HG02610 (cell line): Measurements from ENCODE around the gene SERPINH1.
A peak's percentile ranks its signal among the peaks of the same experiment; 100 is the strongest.

Experiments used
- ATAC-seq: cut with Tn5 transposase; IDR thresholded peaks from one replicate; pipeline ENCODE4 v1.9.1; 2021; ENCODE audit warnings: mild to moderate bottlenecking, moderate library complexity; ENCODE audit not compliant: unreplicated experiment

Gene SERPINH1

DNA sequence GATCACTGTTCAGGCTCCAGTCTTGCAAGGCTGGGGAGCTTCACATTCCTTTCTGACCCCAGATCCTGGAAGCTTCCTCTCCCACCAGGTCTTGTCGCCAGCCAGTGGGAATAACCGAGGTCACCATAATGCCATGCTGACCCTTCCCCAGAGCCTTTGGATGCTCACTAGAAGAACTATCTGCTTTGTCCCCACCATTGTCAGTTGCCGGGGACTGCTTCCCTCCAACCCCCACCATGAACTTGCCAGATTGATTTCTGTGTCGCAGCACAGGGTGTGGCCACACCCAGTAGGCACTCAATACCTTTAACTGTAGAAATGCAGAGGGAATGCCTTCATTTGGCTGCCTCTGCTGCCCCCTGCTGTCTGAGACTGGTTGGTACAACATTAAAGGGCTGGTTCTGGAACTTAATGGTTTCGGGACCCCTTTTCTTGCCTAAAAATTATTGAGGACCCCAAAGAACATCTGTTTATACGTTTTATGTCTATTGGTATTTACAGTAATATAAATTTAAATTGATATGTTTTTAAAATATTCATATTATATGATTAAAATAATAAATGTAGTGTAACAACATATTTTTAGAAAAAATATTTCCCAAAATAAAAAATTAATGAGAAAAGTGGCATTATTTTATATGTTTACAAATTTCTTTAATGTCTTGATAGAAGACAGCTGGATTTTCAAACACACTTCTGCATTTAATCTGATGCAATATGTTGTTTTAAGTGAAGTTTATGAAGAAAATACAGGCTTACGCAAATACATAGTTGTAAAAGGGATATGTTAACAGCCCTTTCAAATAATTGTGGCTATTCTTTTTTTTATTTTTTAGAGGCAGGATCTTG lies 29.6 kb upstream of the SERPINH1 start:
- no peak for ATAC-seq

- no peak for ATAC-seq
Measured at GRCh38 chr11:75533896-75534258, 28.2 kb upstream of the SERPINH1 start.

- no peak for ATAC-seq
Measured at GRCh38 chr11:75534259-75535069, 27.6 kb upstream of the SERPINH1 start.

DNA sequence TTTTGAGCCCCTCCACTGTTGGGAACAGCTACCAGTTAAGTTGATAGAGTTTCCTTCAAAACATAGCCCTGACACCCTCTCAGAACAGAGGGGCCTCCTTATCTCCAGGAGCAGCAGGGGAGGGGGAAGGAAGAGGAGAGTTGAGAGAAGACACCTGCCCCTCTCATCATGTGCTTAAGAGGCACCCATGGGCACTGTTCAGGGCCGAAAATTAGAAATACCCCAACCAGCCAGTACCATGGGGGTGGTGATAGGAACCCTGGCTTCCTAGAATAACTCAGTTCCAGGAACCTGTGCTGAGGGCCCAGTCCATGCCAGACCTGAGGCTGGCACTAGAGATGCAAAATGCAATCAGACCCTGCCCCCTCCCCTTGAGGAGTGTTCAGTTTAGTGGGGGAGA lies 27.0 kb upstream of the SERPINH1 start:
- no peak for ATAC-seq

- peak; percentile 94 for ATAC-seq
Measured at GRCh38 chr11:75536786-75537641, 25.0 kb upstream of the SERPINH1 start.

DNA sequence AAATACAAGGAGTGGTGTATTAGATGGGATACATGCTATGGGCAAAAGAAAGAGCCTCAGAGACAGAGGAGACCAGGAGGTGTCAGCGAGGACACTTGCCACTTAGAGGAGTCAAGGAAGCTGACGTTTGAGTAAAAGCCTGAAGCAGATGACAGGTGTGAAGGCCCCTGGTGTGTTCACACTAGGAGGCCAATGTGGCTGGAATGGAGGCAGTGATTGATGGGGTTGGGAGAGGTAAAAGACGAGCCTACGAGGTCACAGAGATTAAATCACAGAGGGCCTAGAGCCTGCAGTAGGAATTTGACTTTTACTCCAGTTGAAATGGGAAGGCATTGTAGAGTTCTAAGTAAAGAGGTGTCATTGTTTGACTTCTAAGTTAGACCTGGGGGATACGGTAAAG lies 24.3 kb upstream of the SERPINH1 start:
- no peak for ATAC-seq

GRCh38 chr11:75538150-75538942 lies 23.7 kb upstream of the SERPINH1 start:
- no peak for ATAC-seq

DNA sequence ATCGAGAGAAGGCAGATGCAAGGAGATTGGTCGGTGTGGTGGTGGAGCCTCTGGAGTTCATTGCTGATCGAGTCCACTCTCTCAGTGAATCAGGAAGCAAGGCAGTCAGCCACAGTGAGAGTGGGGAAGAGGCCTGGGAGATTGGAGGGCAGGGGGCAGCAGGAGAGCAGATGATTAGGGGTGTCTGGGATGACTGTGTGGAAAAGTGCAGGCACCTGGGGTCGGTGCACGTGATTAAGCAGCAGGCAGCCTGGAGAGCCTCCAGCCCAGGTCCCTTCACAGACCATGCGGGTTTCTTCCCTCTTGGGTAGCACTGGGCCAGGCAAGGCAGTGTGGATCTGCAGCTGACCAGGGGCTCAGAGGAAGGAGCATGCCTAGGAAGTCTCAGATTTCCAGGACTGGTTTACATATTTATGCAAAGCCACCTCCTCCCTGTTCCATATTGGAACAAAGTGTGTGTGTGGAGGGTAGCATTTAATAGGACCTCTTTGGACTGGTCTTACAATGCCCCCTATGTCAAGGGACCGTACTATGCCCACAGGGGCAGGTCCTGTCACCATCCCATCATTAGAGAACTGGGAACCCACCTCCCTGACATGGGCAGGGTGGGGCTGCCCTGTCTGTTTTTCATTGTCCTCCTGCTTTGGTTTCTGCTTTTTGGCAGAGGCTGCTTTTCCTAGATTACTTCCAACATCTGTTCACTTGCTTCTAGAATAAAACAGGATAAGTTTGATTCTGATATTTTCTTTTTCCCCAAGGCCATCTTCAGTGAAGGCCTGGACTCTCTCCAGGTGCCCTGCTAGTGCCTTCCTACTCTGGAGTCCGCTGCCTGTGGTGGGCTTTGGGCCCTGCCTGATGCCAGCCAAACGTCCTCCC lies 22.4 kb upstream of the SERPINH1 start:
- ATAC-seq, result no peak

DNA sequence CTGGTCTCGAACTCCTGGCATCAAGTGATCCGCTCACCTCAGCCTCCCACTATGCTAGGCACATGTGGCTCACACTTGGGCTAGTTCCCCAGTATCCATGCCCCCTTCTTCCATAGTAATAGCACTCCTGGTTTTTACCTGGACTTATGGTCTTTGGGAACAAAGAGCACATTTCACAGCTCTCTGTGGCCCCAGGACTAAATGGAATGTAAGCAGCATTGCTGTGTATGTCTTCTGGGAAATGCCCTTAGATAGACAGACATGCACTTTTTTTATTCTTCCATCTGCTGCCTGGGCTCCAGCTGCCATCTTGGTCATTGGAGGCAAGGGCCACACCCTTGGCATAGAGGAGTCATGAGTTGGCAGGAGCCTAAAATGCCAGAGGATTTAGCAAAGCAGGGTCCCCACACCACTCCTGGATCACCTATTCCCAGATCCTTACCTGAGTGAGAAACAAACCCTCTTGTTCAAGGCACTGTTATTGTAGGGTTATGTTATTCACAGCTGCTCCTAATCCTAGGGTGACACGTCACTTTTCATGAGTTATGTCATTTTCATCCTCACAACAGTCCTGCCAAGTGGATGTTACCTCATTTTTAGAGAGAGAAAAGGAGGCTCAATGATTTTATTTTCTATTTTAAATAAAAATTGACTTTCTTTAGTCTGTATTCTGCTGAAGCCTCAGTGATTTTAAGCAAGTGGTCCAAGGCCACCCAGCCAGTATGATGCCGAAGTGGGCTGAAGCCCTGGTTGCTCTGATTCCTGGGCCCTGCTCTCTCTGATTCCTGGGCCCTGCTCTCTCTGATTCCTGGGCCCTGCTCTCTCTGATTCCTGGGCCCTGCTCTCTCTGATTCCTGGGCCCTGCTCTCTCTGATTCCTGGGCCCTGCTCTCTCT lies 20.6 kb upstream of the SERPINH1 start:
- ATAC-seq, result no peak

DNA sequence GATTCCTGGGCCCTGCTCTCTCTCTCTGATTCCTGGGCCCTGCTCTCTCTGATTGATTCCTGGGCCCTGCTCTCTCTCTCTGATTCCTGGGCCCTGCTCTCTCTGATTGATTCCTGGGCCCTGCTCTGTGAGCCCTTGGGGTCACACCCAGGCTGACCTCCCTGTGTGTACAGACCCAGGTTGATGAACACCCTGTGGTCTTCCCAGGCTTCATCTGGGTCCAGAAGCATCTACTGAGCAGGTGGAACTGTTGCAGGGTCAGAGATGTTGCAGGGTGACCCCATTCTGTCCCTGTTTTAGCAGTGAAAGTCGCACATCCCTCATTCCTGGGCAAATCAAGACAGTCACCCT lies 20.0 kb upstream of the SERPINH1 start:
- no peak for ATAC-seq

GRCh38 chr11:75543806-75544205 lies 18.2 kb upstream of the SERPINH1 start:
- no peak for ATAC-seq

GRCh38 chr11:75547177-75547576 lies 14.9 kb upstream of the SERPINH1 start:
- no peak for ATAC-seq

DNA sequence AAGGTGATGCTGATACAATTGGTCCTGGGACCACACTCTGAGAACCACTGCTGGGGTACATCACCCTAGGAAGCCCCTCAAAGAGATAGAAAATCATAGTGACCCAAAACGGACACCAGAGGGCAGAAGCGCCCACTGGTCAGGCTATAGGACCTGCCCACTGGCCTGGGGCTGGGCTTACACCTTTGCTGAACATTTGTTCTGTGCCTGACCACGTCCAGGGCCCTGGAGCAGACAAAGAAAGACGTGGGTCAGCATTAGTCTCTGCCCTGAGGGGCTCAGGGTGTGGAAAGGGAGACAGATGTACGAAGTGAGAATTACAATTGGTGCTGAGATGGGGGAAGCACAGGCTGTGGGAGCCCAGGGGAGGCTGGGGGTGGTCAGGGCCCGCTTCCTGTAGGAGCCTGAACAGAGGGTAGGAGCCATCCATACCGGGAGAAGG lies 14.4 kb upstream of the SERPINH1 start:
- no peak for ATAC-seq

DNA sequence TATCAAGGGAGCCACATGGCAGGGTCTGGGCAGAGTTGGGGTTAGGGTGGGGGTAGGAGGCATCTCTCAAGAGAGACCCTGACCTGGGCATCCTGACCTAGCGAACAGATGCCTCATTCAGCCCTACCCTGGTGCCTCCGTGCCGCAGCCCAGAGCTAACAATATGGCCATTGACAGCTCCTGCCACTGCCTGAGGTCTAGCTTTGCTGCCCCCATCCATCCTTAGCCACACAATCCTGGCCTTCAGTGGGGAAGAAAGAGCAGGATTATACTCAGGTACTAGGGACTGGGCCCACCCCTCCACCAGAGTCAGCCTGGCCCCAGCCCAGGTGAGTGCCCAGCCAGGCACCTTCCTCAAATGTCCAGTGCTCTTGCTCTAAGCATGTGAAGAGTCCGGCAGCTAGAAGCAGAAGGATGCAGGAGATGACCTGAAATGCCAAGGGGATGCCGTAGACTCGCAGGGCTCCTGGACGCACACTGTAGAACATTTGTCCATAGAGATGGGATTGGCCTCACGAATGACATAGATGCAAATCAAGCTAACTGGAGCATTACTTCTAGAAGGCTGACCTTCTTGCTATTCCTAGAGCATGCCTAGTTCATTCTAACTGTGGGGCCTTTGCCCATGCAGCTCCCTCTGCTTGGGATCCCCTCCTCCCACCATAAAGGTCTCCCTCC lies 13.3 kb upstream of the SERPINH1 start:
- no peak for ATAC-seq

GRCh38 chr11:75549370-75549958 lies 12.6 kb upstream of the SERPINH1 start:
- no peak for ATAC-seq

DNA sequence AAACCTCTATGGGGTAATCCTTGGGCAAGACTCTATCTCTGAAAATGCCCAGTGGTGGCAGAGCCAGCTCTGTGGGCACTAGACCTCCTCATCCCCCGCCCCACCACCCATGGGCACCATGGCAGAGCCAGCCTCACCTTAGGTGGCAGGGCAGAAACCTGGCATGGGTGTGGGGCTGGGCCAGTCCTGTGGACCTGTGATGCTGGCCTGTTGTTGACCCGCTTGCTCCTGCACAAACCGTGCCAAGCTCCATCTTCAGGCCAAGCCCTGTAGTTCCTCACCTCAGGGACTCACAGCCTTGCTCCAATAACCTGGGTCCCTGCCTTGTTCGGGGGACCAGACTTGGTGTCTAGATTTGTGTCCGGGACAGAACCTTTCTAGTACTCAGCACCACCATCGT lies 8.9 kb upstream of the SERPINH1 start:
- ATAC-seq, result no peak

DNA sequence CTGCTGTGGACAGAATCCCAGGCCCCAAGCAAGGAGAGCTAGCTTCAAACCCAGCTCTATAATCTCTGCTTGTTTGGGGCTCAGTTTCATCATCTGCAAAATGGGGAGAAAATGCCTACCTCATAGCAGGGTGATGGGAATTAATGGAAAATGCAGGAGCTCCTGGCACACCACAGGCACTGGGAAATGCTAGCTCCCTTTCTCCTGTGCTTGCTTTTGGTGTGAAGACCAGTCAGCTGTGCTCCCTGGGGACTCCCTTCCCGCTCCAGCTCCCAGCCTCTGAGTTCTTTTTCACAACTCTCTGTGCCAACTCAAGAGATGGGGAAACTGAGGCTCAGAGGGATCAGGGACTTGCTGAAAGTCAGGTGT lies 8.2 kb upstream of the SERPINH1 start:
- no peak for ATAC-seq
